Measurements from ENCODE around the gene AGPAT2.
A peak's percentile ranks its signal among the peaks of the same experiment; 100 is the strongest.

Gene AGPAT2

GRCh38 chr9:136675477-136676296 is 11.6 kb downstream of the AGPAT2 start:
- DNase-seq (ENCODE audit: insufficient read length, low spot score) (no peak), FAIRE-seq (no peak)

- DNase-seq (ENCODE audit: insufficient read length, low spot score), result no peak
- no peak for FAIRE-seq
Observed at GRCh38 chr9:136674786-136675349, 12.4 kb downstream of the AGPAT2 start.

DNA sequence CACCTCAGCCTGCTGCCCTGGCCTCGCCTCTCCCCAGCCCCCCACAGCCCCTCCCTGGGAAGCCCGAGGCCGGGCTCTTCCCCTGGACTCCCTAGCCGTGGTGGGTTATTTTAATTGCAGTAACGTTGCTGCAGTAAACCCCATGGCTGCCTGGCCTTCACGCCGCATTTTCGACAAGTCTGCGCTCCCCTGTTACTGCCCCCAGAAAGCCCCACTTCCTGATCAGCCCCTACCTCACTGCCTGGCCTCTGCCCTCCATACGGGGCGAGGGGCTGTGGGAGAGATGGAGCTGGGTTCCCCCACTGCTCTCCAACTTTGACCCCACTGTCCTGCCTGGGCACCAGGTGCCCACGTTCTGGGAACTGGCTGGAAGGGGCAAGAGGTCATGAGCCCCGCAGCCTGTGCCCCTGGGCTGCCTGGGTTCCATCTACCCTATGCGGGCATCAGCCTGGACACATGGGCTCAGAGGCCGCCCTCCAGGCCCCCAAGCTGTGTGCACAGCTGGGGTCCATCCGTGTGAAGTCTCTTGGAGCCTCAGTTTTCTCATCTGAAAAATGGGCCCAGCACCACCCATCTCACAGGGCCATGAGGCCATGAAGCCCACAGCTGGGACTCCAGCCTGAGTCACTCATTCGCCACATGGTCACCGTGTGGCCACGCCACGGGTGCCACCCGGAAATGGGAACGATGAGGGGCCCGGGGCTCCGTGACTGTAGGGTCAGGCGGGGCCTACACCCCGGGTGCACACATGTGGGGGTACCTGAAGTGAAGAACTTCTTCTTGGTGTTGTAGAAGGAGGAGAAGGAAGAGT is 13.1 kb downstream of the AGPAT2 start:
- FAIRE-seq, result no peak
- no peak for DNase-seq (ENCODE audit: insufficient read length, low spot score)

GRCh38 chr9:136673088-136673974 is 13.9 kb downstream of the AGPAT2 start:
- DNase-seq (ENCODE audit: insufficient read length, low spot score), result no peak
- FAIRE-seq, result no peak

DNA sequence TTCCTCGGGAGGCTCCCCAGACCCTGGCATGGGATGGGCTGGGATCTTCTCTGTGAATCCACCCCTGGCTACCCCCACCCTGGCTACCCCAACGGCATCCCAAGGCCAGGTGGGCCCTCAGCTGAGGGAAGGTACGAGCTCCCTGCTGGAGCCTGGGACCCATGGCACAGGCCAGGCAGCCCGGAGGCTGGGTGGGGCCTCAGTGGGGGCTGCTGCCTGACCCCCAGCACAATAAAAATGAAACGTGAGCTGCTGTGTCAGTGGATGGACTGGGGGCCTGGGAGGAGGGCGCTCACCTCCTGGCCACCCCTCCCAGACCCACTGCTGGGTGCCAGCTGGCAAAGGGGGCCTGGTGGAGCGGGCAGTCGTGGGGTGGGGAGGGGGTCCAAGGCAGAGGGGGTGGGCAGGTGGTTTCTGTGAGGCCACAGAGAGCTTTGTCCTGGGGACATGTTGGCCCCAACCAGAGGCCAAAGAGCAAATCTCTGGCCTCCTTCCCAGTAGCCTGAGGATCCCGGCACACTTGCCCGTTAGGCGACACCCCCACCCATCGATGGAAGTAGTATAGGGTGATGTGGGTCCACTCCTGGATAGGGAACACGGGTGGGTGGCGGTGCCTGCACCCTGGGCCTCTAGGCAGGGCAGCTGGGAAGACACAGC is 14.7 kb downstream of the AGPAT2 start:
- FAIRE-seq (no peak), DNase-seq (ENCODE audit: insufficient read length, low spot score) (no peak)

DNA sequence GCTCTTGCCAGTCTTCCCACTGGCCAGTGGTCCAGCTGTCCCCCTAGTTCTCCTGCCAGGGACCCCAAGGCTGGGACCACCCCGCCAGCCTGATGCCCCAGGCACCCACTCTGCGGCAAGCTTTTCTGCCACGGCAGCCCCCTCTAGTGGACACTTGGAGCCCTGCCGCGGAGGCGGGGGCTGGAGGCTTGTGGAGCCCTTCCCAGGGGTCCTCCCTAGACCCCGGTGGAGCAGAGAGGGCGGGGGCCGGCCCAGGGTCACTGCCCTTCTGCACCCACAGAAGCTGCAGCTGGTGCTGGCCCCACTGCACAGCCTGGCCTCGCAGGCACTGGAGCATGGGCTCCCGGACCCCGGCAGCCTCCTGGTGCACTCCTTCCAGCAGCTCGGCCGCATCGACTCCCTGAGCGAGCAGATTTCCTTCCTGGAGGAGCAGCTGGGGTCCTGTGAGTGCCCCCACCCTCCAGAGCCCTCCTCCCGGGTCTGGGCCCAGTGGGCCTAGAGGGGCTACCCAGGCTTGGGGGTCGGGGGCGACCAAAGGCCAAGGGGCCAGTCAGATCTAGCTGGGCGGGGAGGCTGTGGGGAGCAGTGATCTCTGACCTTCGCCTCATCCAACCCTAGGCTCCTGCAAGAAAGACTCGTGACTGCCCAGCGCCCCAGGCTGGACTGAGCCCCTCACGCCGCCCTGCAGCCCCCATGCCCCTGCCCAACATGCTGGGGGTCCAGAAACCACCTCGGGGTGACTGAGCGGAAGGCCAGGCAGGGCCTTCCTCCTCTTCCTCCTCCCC is 15.4 kb downstream of the AGPAT2 start:
- FAIRE-seq (no peak), DNase-seq (ENCODE audit: insufficient read length, low spot score) (peak; percentile 88)

DNA sequence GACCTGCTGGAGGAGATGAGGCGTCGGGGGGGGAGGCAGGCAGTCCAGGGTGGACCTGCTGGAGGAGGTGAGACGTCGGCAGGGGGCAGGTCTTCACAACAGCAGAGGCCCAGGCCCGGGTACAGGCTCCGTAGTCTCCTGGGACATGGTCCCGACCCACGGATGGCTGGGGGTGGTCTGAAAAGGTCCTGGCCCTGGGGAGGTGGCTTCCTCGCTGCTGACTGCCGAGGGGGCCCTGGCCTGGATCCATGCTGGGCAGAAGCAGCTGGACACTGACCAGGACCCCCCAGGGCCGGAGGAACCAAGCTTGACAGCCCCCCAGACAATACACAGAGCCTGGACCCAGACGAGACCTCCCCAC is 16.0 kb downstream of the AGPAT2 start:
- DNase-seq (ENCODE audit: insufficient read length, low spot score), result no peak
- FAIRE-seq, result no peak

GRCh38 chr9:136670576-136671253 is 16.5 kb downstream of the AGPAT2 start:
- DNase-seq (ENCODE audit: insufficient read length, low spot score), result no peak
- no peak for FAIRE-seq

DNA sequence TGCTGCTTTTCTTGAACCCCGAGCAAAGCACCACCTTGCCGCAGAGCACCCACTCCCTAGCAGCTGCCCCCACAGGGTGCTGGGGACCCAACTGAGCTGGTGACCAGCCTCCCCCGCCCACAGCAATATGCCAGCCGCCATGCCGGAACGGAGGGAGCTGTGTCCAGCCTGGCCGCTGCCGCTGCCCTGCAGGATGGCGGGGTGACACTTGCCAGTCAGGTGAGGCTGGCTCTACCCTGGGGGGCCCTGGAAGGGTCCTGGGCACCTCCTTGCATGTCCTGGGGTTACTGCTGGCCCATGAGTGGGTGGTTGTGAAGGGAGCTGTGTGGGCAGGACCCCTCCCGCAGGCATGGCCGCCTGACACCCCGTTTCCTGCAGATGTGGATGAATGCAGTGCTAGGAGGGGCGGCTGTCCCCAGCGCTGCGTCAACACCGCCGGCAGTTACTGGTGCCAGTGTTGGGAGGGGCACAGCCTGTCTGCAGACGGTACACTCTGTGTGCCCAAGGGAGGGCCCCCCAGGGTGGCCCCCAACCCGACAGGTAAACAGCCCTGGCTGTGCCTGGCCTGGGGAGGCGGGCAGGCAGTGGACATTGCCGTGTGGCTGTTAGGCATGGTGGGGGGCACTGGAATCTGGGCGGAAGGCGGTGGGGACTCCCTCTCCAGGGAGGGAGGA is 17.3 kb downstream of the AGPAT2 start:
- FAIRE-seq, result no peak
- no peak for DNase-seq (ENCODE audit: insufficient read length, low spot score)

DNA sequence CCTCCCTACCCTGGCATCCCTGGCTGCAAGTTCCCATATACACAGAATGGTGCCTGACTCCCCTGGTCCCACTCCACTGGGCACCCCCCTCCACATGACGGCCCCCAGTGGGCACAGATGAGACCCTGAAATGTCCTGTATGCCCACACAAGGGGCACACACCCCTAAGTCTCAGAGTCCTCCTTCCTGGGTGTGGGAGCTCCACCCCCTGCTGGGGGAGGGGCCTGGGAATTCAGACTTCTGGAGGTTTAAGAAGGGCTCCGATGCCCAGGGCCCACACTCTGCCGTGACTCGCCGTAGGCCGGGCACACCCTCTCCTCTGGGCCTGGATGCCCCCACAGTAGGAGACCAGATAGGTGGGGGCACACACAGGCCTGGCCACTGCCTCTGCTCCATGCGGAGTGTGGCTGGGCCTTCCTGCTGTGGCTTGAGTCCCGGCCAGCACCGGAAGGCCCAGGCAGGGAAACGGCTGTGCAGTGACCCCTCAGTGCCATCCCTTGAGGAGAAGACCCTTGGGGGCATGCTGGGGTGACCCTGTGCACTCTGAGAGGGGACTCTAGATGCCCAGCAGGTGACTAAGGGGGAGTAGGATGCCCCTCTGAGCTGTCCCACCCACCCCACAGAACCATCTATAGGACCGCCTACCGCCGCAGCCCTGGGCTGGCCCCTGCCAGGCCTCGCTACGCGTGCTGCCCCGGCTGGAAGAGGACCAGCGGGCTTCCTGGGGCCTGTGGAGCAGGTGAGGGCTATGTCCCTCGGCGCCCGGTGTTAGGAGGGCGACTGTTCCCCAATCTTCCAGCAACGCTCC is 18.1 kb downstream of the AGPAT2 start:
- DNase-seq (ENCODE audit: insufficient read length, low spot score) (no peak), FAIRE-seq (no peak)

GRCh38 chr9:136667940-136668760 is 19.1 kb downstream of the AGPAT2 start:
- FAIRE-seq (no peak), DNase-seq (ENCODE audit: insufficient read length, low spot score) (no peak)

- no peak for DNase-seq (ENCODE audit: insufficient read length, low spot score)
- FAIRE-seq, result no peak
Observed at GRCh38 chr9:136667214-136667939, 19.9 kb downstream of the AGPAT2 start.

GRCh38 chr9:136666372-136667213 is 20.7 kb downstream of the AGPAT2 start:
- FAIRE-seq (no peak), DNase-seq (ENCODE audit: insufficient read length, low spot score) (no peak)

- DNase-seq (ENCODE audit: insufficient read length, low spot score), result no peak
- no peak for FAIRE-seq
Observed at GRCh38 chr9:136665704-136666371, 21.4 kb downstream of the AGPAT2 start.
